H1 (cell line): ENCODE measurements around the gene CCDC15. TPM values are rescaled to one million over a fixed set of nuclear protein-coding genes. Genes with fewer than 3 reads are reported as not detected.

ENCODE experiments used
- polyA plus RNA-seq, 7 experiments: library from polyadenylated mRNA; depleted of rRNA in 3 of 7; stranded (reverse) in 5 of 7; unstranded in 2 of 7; fragments of >200 nt in 5 of 7; fragments of 200-250 nt in 2 of 7; gene quantifications; 1 replicate in 5 of 7; 2 replicates in 1 of 7; 4 replicates in 1 of 7; pipeline versions ENCODE4 v1.2.1 to v1.2.3, GENCODE V29; 2011 to 2013; ENCODE audit warnings: missing spikeins in 2 of 7, mixed read lengths in 2 of 7
- total RNA-seq: library from RNA; stranded (reverse); fragmentation: NEBNext Ultra II Directional; extraction: Animal tissue kit (Norgen Biotek cat#: 25700); gene quantifications from 2 replicates; pipeline ENCODE4 v1.2.1, GENCODE V29; 2021

The CCDC15 gene
- total and polyA plus RNA-seq, 2 of the 8 experiments (the other 6 are each of a cell fraction or from before 2014, with no cell fraction given): 1.5 to 3.1 TPM

Other genes with a start within 250 kb of the CCDC15 start
- 0.60 and 0.75 TPM in 2 replicates for gene NRGN, start 214.3 kb upstream of the CCDC15 start, total RNA-seq
- 1.0 and 1.5 TPM in 2 replicates for gene NRGN, start 214.3 kb upstream of the CCDC15 start, polyA plus RNA-seq (2011; rRNA removed)
- gene VSIG2, start 201.9 kb upstream of the CCDC15 start, total RNA-seq: not detected in 2 replicates
- 0.18 and 0.35 TPM in 2 replicates for gene VSIG2, start 201.9 kb upstream of the CCDC15 start, polyA plus RNA-seq (2011; rRNA removed)
- 0.17 TPM in 1 of 2 replicates, not detected in the other for gene ESAM, start 191.9 kb upstream of the CCDC15 start, total RNA-seq
- gene ESAM, start 191.9 kb upstream of the CCDC15 start, polyA plus RNA-seq (2011; rRNA removed): 0.09 and 0.19 TPM in 2 replicates
- gene MSANTD2, start 153.8 kb upstream of the CCDC15 start, total RNA-seq: 15.9 and 17.3 TPM in 2 replicates
- 5.6 and 8.2 TPM in 2 replicates for gene MSANTD2, start 153.8 kb upstream of the CCDC15 start, polyA plus RNA-seq (2011; rRNA removed)
- gene ROBO3, start 88.8 kb upstream of the CCDC15 start, total RNA-seq: 7.8 and 12.1 TPM in 2 replicates
- gene ROBO3, start 88.8 kb upstream of the CCDC15 start, polyA plus RNA-seq (2011; rRNA removed): 24.6 and 42.1 TPM in 2 replicates
- gene ROBO4, start 56.3 kb upstream of the CCDC15 start, total RNA-seq: not detected in 2 replicates
- gene ROBO4, start 56.3 kb upstream of the CCDC15 start, polyA plus RNA-seq (2011; rRNA removed): 0.03 TPM in 1 of 2 replicates, not detected in the other
- not detected in 2 replicates for gene HEPN1, start 35.0 kb upstream of the CCDC15 start, total RNA-seq
- not detected in 2 replicates for gene HEPN1, start 35.0 kb upstream of the CCDC15 start, polyA plus RNA-seq (2011; rRNA removed)
- not detected in 2 replicates for gene HEPACAM, start 18.2 kb upstream of the CCDC15 start, total RNA-seq
- gene HEPACAM, start 18.2 kb upstream of the CCDC15 start, polyA plus RNA-seq (2011; rRNA removed): not detected in 2 replicates
- 1.1 and 1.3 TPM in 2 replicates for gene SLC37A2, start 109.1 kb downstream of the CCDC15 start, total RNA-seq
- 1.9 and 2.0 TPM in 2 replicates for gene SLC37A2, start 109.1 kb downstream of the CCDC15 start, polyA plus RNA-seq (2011; rRNA removed)
- 17.0 and 17.3 TPM in 2 replicates for gene TMEM218, start 157.4 kb downstream of the CCDC15 start, total RNA-seq
- gene TMEM218, start 157.4 kb downstream of the CCDC15 start, polyA plus RNA-seq (2011; rRNA removed): 30.5 and 33.5 TPM in 2 replicates
- gene PKNOX2, start 210.5 kb downstream of the CCDC15 start, total RNA-seq: 1.9 and 2.0 TPM in 2 replicates
- gene PKNOX2, start 210.5 kb downstream of the CCDC15 start, polyA plus RNA-seq (2011; rRNA removed): 2.0 and 2.5 TPM in 2 replicates